HepG2 (cell line): ENCODE results near the gene IPP. TPM values are rescaled to one million over a fixed set of nuclear protein-coding genes. Genes with fewer than 3 reads are reported as not detected.

ENCODE experiments used
- CTCF ChIP-seq: sonication (generic); formaldehyde crosslinking; IDR thresholded peaks from 2 replicates; pipeline ENCODE4 v1.5.0; 2020; ENCODE audit warnings: mild to moderate bottlenecking, missing genetic modification reagents, moderate library complexity
- ELF3 ChIP-seq: IDR thresholded peaks from 2 replicates; pipeline ENCODE4 v1.6.1; 2016; ENCODE audit warnings: missing genetic modification reagents, missing compliant biosample characterization
- HMG20A ChIP-seq: IDR thresholded peaks from 2 replicates; pipeline ENCODE4 v1.6.1; 2016; ENCODE audit warnings: borderline replicate concordance
- IKZF1 ChIP-seq: fragments of 450-650 bp; IDR thresholded peaks from 2 replicates; pipeline ENCODE4 v1.7.1; 2016
- IRF2 ChIP-seq: IDR thresholded peaks from 2 replicates; pipeline ENCODE4 v1.6.1; 2018; ENCODE audit warnings: missing genetic modification reagents, missing compliant biosample characterization
- KAT8 ChIP-seq: IDR thresholded peaks from 2 replicates; pipeline ENCODE4 v1.6.1; 2016; ENCODE audit warnings: missing genetic modification reagents, missing compliant biosample characterization
- MAFG ChIP-seq: sonication (generic); formaldehyde crosslinking; IDR thresholded peaks from 2 replicates; pipeline ENCODE4 v1.5.1; 2020; ENCODE audit warnings: mild to moderate bottlenecking, missing genetic modification reagents
- MIXL1 ChIP-seq: IDR thresholded peaks from 2 replicates; pipeline ENCODE4 v1.6.1; 2016
- NCOR1 ChIP-seq: fragments of 200-600 bp; sonication (generic); IDR thresholded peaks from 2 replicates; pipeline ENCODE4 v1.7.0; 2017; ENCODE audit warnings: antibody characterized with exemption, low read length, borderline replicate concordance
- NFIC ChIP-seq: IDR thresholded peaks from 2 replicates; pipeline ENCODE4 v1.6.1; 2012; ENCODE audit warnings: mild to moderate bottlenecking, low read length, inconsistent platforms
- NR2C2 ChIP-seq: sonication (generic); formaldehyde crosslinking; IDR thresholded peaks from 2 replicates; pipeline ENCODE4 v1.4.0; 2020; ENCODE audit warnings: missing genetic modification reagents, mild to moderate bottlenecking, moderate library complexity, borderline replicate concordance
- NR2F6 ChIP-seq, 2 experiments: IDR thresholded peaks; 2 replicates each; pipeline ENCODE4 v1.6.1; 2016; ENCODE audit warnings: antibody characterized with exemption in 1 of 2, mild to moderate bottlenecking in 1 of 2
- PITX1 ChIP-seq: sonication (generic); formaldehyde crosslinking; IDR thresholded peaks from 2 replicates; pipeline ENCODE4 v1.5.1; 2020; ENCODE audit warnings: mild to moderate bottlenecking, missing genetic modification reagents
- RCOR2 ChIP-seq: IDR thresholded peaks from 2 replicates; pipeline ENCODE4 v1.6.1; 2016; ENCODE audit warnings: missing biosample characterization, missing genetic modification reagents
- RXRA ChIP-seq: sonication (generic); formaldehyde crosslinking; IDR thresholded peaks from 2 replicates; pipeline ENCODE4 v1.5.1; 2020; ENCODE audit warnings: missing genetic modification reagents
- SALL1 ChIP-seq: sonication (generic); formaldehyde crosslinking; IDR thresholded peaks from 2 replicates; pipeline ENCODE4 v1.8.0; 2022; ENCODE audit warnings: mild to moderate bottlenecking, missing genetic modification reagents
- SATB2 ChIP-seq: sonication (generic); formaldehyde crosslinking; IDR thresholded peaks from 2 replicates; pipeline ENCODE4 v1.5.0; 2020; ENCODE audit warnings: missing genetic modification reagents
- SOX13 ChIP-seq, 3 experiments: fragments of 450-650 bp in 1 of 3; sonication (generic) in 1 of 3; formaldehyde crosslinking in 1 of 3; IDR thresholded peaks in 2 of 3; conservative IDR thresholded peaks in 1 of 3; 2 replicates each; pipeline versions ENCODE4 v1.5.0 to v1.6.1; 2016 to 2020; ENCODE audit warnings: antibody characterized with exemption in 1 of 3, mild to moderate bottlenecking in 1 of 3, missing compliant biosample characterization in 1 of 3, missing genetic modification reagents in 1 of 3, moderate library complexity in 1 of 3
- SP4 ChIP-seq: sonication (generic); formaldehyde crosslinking; IDR thresholded peaks from 2 replicates; pipeline ENCODE4 v1.8.1; 2023; ENCODE audit warnings: mild to moderate bottlenecking, missing genetic modification reagents
- SP5 ChIP-seq: IDR thresholded peaks from 2 replicates; pipeline ENCODE4 v1.6.1; 2016; ENCODE audit warnings: low read depth, borderline replicate concordance
- TBX2 ChIP-seq: sonication (generic); formaldehyde crosslinking; IDR thresholded peaks from 2 replicates; pipeline ENCODE4 v1.5.0; 2020; ENCODE audit warnings: missing genetic modification reagents, mild to moderate bottlenecking, borderline replicate concordance
- THAP11 ChIP-seq: IDR thresholded peaks from 2 replicates; pipeline ENCODE4 v1.6.1; 2016; ENCODE audit warnings: missing biosample characterization, missing genetic modification reagents
- ZNF121 ChIP-seq: sonication (generic); formaldehyde crosslinking; IDR thresholded peaks from 2 replicates; pipeline ENCODE4 v1.5.0; 2020; ENCODE audit warnings: mild to moderate bottlenecking, missing genetic modification reagents
- ZNF232 ChIP-seq: sonication (generic); formaldehyde crosslinking; IDR thresholded peaks from 2 replicates; pipeline ENCODE4 v1.4.0; 2020; ENCODE audit warnings: missing genetic modification reagents, borderline replicate concordance
- ZNF234 ChIP-seq: sonication (generic); formaldehyde crosslinking; conservative IDR thresholded peaks from 2 replicates; pipeline ENCODE4 v1.5.1; 2020; ENCODE audit warnings: mild to moderate bottlenecking, missing genetic modification reagents
- ZNF33B ChIP-seq: sonication (generic); formaldehyde crosslinking; IDR thresholded peaks from 2 replicates; pipeline ENCODE4 v1.5.1; 2020; ENCODE audit warnings: mild to moderate bottlenecking, missing genetic modification reagents
- ZNF468 ChIP-seq: sonication (generic); formaldehyde crosslinking; IDR thresholded peaks from 2 replicates; pipeline ENCODE4 v1.8.0; 2022; ENCODE audit warnings: mild to moderate bottlenecking, moderate library complexity, missing genetic modification reagents
- ZNF496 ChIP-seq: sonication (generic); formaldehyde crosslinking; IDR thresholded peaks from 2 replicates; pipeline ENCODE4 v1.8.1; 2023; ENCODE audit warnings: mild to moderate bottlenecking, moderate library complexity, missing genetic modification reagents; ENCODE audit not compliant: insufficient replicate concordance
- ZNF629 ChIP-seq: sonication (generic); formaldehyde crosslinking; conservative IDR thresholded peaks from 2 replicates; pipeline ENCODE4 v1.5.0; 2020; ENCODE audit warnings: missing genetic modification reagents
- ZNF652 ChIP-seq: IDR thresholded peaks from 2 replicates; pipeline ENCODE4 v1.6.1; 2016; ENCODE audit warnings: low read depth, borderline replicate concordance
- ZNF672 ChIP-seq: sonication (generic); formaldehyde crosslinking; IDR thresholded peaks from 2 replicates; pipeline ENCODE4 v1.8.1; 2022; ENCODE audit warnings: missing genetic modification reagents
- ZNF746 ChIP-seq: sonication (generic); formaldehyde crosslinking; IDR thresholded peaks from 2 replicates; pipeline ENCODE4 v1.8.0; 2022; ENCODE audit warnings: mild to moderate bottlenecking, missing genetic modification reagents
- polyA plus RNA-seq, 8 experiments: library from polyadenylated mRNA; depleted of rRNA in 3 of 8; stranded (reverse) in 7 of 8; unstranded in 1 of 8; fragments of >200 nt; fragmentation: Illumina TruSeq in 4 of 8; extraction: Trizol in 4 of 8; gene quantifications; 2 replicates each; pipeline versions ENCODE4 v1.2.1 to v1.2.3, GENCODE V29; 2011 to 2016; ENCODE audit warnings: low read depth in 4 of 8, missing spikeins in 1 of 8, mixed read lengths in 1 of 8; ENCODE audit not compliant: insufficient read depth in 1 of 8
- total RNA-seq, 5 experiments: library from RNA; depleted of rRNA; stranded (reverse); fragments of >200 nt; fragmentation: Illumina TruSeq; extraction: Trizol; gene quantifications; 2 replicates each; pipeline ENCODE4 v1.2.3, GENCODE V29; 2016; ENCODE audit warnings: low read depth in 1 of 5
- TF ChIP-seq, protein P1 (sequence below), 2 experiments: fragments of 450-650 bp in 1 of 2; sonication (generic) in 1 of 2; formaldehyde crosslinking; IDR thresholded peaks; 2 replicates each; pipeline versions ENCODE4 v1.5.0 to v1.8.0; 2020 to 2022; ENCODE audit warnings: mild to moderate bottlenecking in 1 of 2, missing genetic modification reagents in 1 of 2

The IPP gene
- total and polyA plus RNA-seq, 2 of the 13 experiments (the other 11 are each of a cell fraction or from before 2014, with no cell fraction given) = 3.0 to 9.7 TPM

GRCh38 chr1:45658171-45658570, 92.3 kb downstream of the IPP start (continued):
- TF ChIP-seq SP4 (CRISPR knock-in tag) (no peak), NCOR1 (no peak), RCOR2 (CRISPR knock-in tag) (peak; percentile 81; the same call in 1 of the 2 replicates), HMG20A (CRISPR knock-in tag) (peak; percentile 69; the same call in 1 of the 2 replicates), ZNF629 (CRISPR knock-in tag) (0 out of 2 replicates have a peak, but pooled peaks have one; percentile 26), NR2F6 (IDR thresholded peaks at IDR 0.05) (peak; percentile 96), NR2F6 (CRISPR knock-in tag; IDR thresholded peaks at IDR 0.05) (peak; percentile 98), ZNF468 (no peak), ZNF652 (peak; percentile 77; the same call in 1 of the 2 replicates), MIXL1 (CRISPR knock-in tag) (peak; percentile 90), IKZF1 (no peak), ZNF234 (no peak), ZNF746 (no peak), NR2C2 (peak; percentile 73; the same call in 1 of the 2 replicates), SATB2 (CRISPR knock-in tag) (0 out of 2 replicates have a peak, but pooled peaks have one; percentile 61), NFIC (peak; percentile 56; the same call in 1 of the 2 replicates), ZNF672 (CRISPR knock-in tag) (no peak), RXRA (CRISPR knock-in tag) (peak; percentile 17; the same call in 1 of the 2 replicates), SALL1 (peak; percentile 44; the same call in 1 of the 2 replicates), SOX13 (IDR thresholded peaks at IDR 0.05) (0 out of 2 replicates have a peak, but pooled peaks have one; percentile 38), SOX13 (CRISPR knock-in tag; conservative IDR thresholded peaks at IDR 0.05 in 1 of 2, IDR thresholded peaks at IDR 0.05 in 1 of 2) (peak in 1 of 2 experiments; percentile 91; a peak in 2 of 4 replicates), PITX1 (CRISPR knock-in tag) (peak; percentile 89), ZNF121 (no peak), SP5 (CRISPR knock-in tag) (peak; percentile 56; the same call in 1 of the 2 replicates), MAFG (no peak), ZNF33B (no peak), KAT8 (peak; percentile 47; the same call in 1 of the 2 replicates), THAP11 (peak; percentile 52), TBX2 (CRISPR knock-in tag) (no peak), ZNF496 (CRISPR knock-in tag) (no peak), ZNF232 (CRISPR knock-in tag) (no peak), ELF3 (peak; percentile 35; the same call in 1 of the 2 replicates), CTCF (no peak), IRF2 (CRISPR knock-in tag) (peak; percentile 67; the same call in 1 of the 2 replicates)
- TF ChIP-seq, protein P1, sequence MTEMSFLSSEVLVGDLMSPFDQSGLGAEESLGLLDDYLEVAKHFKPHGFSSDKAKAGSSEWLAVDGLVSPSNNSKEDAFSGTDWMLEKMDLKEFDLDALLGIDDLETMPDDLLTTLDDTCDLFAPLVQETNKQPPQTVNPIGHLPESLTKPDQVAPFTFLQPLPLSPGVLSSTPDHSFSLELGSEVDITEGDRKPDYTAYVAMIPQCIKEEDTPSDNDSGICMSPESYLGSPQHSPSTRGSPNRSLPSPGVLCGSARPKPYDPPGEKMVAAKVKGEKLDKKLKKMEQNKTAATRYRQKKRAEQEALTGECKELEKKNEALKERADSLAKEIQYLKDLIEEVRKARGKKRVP (CRISPR knock-in tag; IDR thresholded peaks at IDR 0.05) = no peak
